Skeletal muscle tissue (tissue), 4 donors: Measurements from ENCODE around the gene YTHDF1. TPM values are rescaled to one million over a fixed set of nuclear protein-coding genes. Genes with fewer than 3 reads are reported as not detected.

Experiments used
- H3K27ac ChIP-seq: one replicate; pipeline ENCODE4 v1.7.0; 2013; ENCODE audit warnings: mild to moderate bottlenecking, low read depth, low read length, inconsistent platforms
- H3K27me3 ChIP-seq, 3 donors: one replicate each; pipeline ENCODE4 v1.7.0; 2013; ENCODE audit warnings: low read length in 3 of 3; ENCODE audit not compliant: control insufficient read depth in 3 of 3, insufficient read depth in 3 of 3
- H3K36me3 ChIP-seq, 3 donors: one replicate each; pipeline ENCODE4 v1.7.0; 2013; ENCODE audit warnings: low read length in 3 of 3; ENCODE audit not compliant: control insufficient read depth in 3 of 3, insufficient read depth in 3 of 3
- H3K4me1 ChIP-seq, 3 donors: one replicate each; pipeline ENCODE4 v1.7.0; 2013; ENCODE audit warnings: low read length in 3 of 3, mild to moderate bottlenecking in 3 of 3; ENCODE audit not compliant: control insufficient read depth in 3 of 3, insufficient read depth in 3 of 3
- H3K4me3 ChIP-seq, 3 donors: one replicate each; pipeline ENCODE4 v1.7.0; 2013; ENCODE audit warnings: low read length in 3 of 3
- H3K9ac ChIP-seq, 3 donors: one replicate each; pipeline ENCODE4 v1.7.0; 2013; ENCODE audit warnings: low read length in 3 of 3, mild to moderate bottlenecking in 3 of 3, moderate library complexity in 2 of 3, low read depth in 1 of 3
- H3K9me3 ChIP-seq, 3 donors: one replicate each; pipeline ENCODE4 v1.7.0; 2013; ENCODE audit warnings: low read length in 3 of 3; ENCODE audit not compliant: control insufficient read depth in 3 of 3
- total RNA-seq: library from RNA; depleted of rRNA; stranded (reverse); fragments of >200 nt; gene quantifications from one replicate; pipeline ENCODE4 v1.2.3, GENCODE V29; 2014
- donor health status: Osteomylitis.

Gene YTHDF1
- total RNA-seq, 1 donor from 2014 or later = 17.2 TPM

DNA sequence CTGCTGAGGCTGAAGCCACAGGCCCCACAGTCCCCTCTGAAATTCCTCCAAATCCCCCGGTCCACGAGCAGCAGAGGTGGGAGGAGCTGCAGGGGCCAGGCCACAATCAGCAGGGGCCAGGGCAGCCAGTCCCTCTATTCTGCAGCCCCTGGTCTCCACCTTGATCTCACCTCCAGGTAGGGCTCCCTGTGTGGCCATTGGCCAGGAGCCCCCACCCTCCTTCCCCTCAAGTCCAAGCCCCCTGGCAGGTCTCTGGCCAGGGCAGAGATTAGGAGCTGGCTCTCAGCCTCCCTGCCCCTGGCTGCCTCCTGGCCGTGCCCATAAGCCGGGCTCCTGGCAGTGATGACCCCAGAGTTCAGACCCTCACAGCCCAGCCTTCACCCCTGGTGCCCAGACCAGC lies 34.7 kb downstream of the YTHDF1 start:
- Histone ChIP-seq H3K27me3 (peaks cover 53 to 80% (median 62%) of the 10 kb centered on the region in 3 donors), H3K4me1 (peaks cover 5 to 18% (median 8%) of the 10 kb centered on the region in 3 donors)

DNA sequence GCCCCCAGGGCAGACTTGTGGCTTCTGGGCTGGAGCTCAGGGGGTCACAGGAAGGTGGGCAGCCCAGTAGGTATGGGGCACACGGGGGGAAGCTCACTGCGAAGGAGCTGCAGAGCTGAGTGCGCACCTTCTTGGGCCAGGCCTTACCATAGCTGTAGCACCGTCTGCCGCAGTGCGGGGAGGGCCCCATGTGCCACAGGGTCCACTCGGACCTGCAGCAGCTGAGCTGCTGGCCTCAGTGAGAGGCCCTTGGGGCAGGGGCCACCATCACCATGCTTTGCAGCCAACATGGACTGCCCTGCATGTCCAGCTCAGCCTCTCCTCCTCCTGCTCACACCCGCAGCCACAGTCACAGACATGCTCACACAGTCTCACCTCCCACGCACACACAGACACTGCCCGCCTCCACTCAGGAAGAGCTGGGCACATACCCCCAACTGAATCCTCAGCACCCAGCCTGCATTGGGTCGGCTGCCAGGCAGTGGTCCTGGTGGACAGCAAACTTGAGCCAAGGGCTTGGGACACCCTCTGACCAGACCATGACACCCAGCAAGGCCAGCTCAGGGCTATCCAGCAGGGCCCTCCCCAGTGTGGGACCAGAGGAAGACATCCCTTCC lies 35.3 kb downstream of the YTHDF1 start:
- Histone ChIP-seq H3K4me3 (no peak overlapping the region), H3K4me1 (peaks cover 5 to 21% (median 9%) of the 10 kb centered on the region in 3 donors), H3K36me3 (no peaks in the 10 kb centered on the region), H3K27ac (no peak overlapping the region), H3K9me3 (no peaks in the 10 kb centered on the region), H3K27me3 (peaks cover 58 to 85% (median 67%) of the 10 kb centered on the region in 3 donors), H3K9ac (no peak overlapping the region)

More for the DNA sequence above, 34.7 kb downstream of the YTHDF1 start:
- Histone ChIP-seq H3K9me3 (no peaks in the 10 kb centered on the region), H3K36me3 (no peaks in the 10 kb centered on the region), H3K27ac (no peak overlapping the region), H3K4me3 (no peak overlapping the region), H3K9ac (no peak overlapping the region)

DNA sequence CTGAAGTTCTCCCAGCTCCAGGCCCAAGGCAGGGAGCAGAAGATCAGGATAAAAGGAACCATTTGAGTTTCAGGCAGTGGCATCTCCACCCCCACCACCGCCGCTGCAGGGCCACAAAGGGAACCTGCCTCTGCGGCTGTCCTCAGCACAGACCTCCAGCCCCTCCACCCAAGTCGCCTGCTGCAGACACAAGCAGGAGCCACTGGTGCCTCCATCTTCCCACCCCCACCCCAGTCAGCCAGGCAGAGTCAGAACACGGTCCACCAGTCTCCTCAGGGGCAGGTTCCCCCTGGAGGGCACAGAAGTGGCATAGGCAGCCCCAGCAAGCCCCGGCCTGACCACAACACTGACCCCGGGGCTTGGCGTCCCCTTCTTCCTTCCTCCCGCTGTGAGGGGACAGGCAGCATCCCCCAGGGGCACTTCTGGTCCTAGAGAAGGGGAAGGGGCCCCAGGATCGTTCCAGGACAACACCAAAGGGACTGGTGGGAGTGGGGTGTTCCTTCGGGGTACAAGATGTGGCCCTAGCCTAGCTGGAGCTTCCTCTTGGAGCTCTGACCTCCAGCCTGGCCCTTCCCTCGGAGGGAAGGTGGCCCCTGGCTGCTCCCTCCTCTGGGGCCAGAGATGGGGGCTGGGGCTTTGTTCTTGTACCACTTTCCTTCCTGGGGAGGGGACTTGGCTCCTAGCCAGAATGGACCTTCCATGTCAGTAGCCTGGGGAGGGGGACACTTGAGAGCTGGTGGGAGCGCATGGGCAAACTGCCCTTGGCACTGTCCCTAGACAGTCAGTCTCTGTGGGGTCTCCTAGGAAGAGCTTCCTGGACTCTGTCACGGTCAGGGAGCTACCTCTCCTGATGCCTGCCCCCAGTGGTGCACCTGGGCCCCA lies 36.0 kb downstream of the YTHDF1 start:
- Histone ChIP-seq H3K9me3 (no peaks in the 10 kb centered on the region), H3K4me3 (no peak overlapping the region), H3K27ac (no peak overlapping the region), H3K9ac (no peak overlapping the region), H3K4me1 (peaks cover 5 to 21% (median 9%) of the 10 kb centered on the region in 3 donors), H3K36me3 (no peaks in the 10 kb centered on the region), H3K27me3 (peaks cover 61 to 86% (median 75%) of the 10 kb centered on the region in 3 donors)

DNA sequence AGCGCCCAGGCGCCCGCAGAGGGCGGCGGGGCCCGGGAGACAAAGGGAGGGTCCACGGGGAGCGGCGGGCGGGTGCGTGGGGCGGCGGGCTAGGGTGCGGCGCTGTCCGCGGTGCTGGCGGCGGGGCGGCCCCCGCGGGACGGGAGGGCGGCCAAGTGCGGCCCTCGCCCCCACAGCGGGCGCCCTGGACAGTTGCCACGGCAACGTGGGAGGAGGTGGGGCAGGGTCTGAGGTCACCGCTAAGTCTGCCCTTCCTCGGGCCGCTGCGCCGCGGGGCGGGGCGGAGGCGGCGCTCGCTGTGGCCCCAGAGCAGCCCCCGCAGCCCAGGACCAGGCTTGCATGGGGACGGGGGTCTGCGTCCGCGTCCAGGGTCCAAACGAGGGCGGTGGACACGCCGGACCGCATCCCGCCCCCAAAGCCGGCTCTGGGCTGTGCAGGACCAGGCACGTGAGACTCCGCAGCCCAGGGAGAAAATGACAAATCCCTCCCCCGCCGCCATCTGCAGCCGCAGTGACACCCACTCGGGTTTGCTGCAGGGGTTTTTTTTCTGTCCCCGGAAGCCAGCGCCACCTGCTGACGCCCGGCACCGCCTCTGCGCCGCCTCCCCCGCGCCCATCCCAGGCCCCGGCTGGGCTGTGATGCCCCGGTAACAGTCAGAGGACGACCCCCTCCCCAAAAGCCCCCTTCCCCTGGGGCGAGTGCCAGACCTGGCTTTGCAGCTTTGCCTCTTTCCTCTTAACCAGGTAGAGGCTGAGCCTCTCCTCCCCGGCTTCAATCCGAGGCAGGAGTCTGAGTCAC lies 36.8 kb downstream of the YTHDF1 start:
- peaks cover 62 to 87% (median 83%) of the 10 kb centered on the region in 3 donors for H3K27me3 ChIP-seq
- no peak overlapping the region for H3K9ac ChIP-seq
- H3K4me3 ChIP-seq = no peak overlapping the region
- no peaks in the 10 kb centered on the region for H3K36me3 ChIP-seq
- H3K9me3 ChIP-seq = no peaks in the 10 kb centered on the region
- no peak overlapping the region for H3K27ac ChIP-seq
- H3K4me1 ChIP-seq = peaks cover 5 to 21% (median 9%) of the 10 kb centered on the region in 3 donors

DNA sequence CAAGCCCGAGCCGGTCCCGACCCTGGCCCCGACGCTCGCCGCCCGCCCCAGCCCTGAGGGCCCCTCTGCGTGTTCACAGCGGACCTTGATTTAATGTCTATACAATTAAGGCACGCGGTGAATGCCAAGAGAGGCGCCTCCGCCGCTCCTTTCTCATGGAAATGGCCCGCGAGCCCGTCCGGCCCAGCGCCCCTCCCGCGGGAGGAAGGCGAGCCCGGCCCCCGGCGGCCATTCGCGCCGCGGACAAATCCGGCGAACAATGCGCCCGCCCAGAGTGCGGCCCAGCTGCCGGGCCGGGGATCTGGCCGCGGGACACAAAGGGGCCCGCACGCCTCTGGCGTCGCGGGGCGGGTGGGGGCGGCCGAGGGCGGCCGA lies 37.5 kb downstream of the YTHDF1 start:
- H3K4me3 ChIP-seq = no peak overlapping the region
- peaks cover 5 to 21% (median 9%) of the 10 kb centered on the region in 3 donors for H3K4me1 ChIP-seq

DNA sequence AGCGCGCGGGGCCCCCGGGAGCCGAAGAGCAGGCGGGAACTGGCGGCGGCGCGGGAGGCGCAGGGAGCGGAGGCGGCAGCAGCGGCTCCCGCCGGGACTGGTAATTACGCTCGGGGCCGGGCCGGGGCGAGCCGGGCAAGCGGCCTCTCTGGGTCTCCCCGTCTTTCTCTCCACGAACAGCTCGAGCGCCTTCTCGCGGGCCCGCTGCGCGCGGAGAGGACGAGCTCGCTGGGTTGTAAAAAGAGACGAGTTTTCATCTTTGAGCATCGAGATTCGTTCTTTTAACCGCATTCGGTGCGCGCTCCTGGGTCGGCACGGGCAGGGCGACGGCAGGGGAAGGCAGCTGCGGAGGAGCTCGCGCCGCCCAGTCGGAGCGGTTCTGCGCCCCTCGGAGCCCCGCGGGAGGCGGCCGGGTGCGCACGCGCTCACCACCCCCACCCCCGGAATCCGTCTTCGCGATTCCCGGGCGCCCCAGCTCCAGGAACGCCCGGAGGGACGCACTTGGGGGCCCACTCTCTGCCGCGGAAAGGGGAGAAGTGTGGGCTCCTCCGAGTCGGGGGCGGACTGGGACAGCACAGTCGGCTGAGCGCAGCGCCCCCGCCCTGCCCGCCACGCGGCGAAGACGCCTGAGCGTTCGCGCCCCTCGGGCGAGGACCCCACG lies 38.0 kb downstream of the YTHDF1 start:
- Histone ChIP-seq H3K27me3 (peaks cover 65 to 92% (median 87%) of the 10 kb centered on the region in 3 donors), H3K9ac (no peak overlapping the region), H3K9me3 (no peaks in the 10 kb centered on the region), H3K4me1 (peaks cover 5 to 21% (median 9%) of the 10 kb centered on the region in 3 donors), H3K36me3 (no peaks in the 10 kb centered on the region), H3K4me3 (no peak overlapping the region), H3K27ac (no peak overlapping the region)

More for the DNA sequence above, 37.5 kb downstream of the YTHDF1 start:
- Histone ChIP-seq H3K9ac (no peak overlapping the region), H3K27ac (no peak overlapping the region), H3K9me3 (no peaks in the 10 kb centered on the region), H3K36me3 (no peaks in the 10 kb centered on the region), H3K27me3 (peaks cover 65 to 90% (median 87%) of the 10 kb centered on the region in 3 donors)

DNA sequence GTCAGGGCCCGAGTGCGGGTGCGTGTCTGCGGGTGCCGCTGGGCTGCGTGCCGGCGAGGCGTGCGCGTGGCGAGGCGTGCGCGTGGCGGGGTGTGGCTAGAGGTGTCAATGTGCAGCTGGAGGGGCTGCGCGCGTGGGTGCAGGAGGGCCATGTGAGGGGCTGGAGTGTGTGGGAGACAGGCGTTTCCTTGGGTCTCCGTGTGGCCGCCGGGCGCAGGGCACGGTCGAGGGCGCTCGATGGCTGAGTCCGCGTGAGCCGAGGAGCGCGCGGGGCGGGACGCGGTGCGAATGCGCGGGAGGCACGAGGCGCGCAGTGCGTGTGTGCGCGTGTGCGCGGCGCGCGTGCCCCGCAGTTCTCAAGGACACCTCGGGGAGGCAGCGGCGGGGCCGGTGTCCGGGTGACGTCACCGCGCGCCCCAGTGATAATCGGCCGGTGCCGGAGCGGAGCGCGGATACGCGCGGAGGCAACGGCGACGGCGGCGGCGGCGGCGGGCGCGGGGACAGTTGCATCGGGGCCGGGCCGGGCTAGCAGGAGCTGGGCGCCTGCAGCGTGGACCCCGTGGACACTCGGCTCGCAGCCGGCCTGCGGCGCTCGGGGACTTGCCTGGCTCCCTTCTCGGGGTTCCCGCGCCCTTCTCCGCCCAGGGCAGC lies 38.7 kb downstream of the YTHDF1 start:
- Histone ChIP-seq H3K4me3 (no peak overlapping the region), H3K36me3 (no peaks in the 10 kb centered on the region), H3K27me3 (peaks cover 69 to 93% (median 88%) of the 10 kb centered on the region in 3 donors), H3K4me1 (peaks cover 5 to 21% (median 9%) of the 10 kb centered on the region in 3 donors), H3K27ac (no peak overlapping the region), H3K9ac (no peak overlapping the region), H3K9me3 (no peaks in the 10 kb centered on the region)

DNA sequence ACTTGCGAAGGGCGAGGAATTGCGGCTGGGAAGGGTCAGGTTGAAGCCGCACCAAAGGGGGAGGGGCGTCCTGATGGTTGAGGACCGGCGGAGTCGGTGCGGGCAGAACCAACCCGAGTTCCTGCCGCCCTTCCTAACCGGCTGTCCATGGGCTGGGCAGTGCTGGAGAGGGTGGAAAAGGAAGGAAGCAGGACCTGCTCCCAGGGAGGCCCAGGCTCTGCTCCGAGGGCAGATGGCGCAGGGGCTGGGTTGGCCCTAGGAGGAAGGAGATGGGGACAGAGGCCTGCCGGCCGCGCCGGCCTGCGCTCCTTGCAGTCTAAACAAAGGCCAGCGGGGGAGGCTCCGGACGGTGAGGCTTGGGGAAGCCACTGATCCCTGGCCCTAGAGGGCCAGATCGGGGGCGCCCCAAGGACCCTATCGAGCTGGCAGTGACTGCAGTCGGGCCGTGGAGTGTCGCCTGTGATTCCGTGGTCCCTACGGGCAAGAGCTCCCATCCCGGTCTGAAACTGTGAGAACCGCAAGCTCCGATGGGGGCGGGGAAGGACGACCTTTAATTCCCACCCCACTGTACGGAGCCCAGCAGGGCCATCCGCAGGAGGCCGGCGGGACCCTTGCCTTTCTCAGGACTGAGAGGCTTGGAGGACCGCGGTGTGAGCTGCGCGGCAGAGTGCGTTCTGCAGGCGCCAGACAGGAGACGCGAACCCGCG lies 39.4 kb downstream of the YTHDF1 start:
- Histone ChIP-seq H3K9me3 (no peaks in the 10 kb centered on the region), H3K36me3 (no peaks in the 10 kb centered on the region), H3K4me1 (peaks cover 5 to 21% (median 9%) of the 10 kb centered on the region in 3 donors), H3K9ac (no peak overlapping the region), H3K27me3 (peaks cover 71 to 95% (median 88%) of the 10 kb centered on the region in 3 donors), H3K27ac (no peak overlapping the region), H3K4me3 (no peak overlapping the region)
